ENCODE results near the gene LRRC41.

The LRRC41 gene, protein sequence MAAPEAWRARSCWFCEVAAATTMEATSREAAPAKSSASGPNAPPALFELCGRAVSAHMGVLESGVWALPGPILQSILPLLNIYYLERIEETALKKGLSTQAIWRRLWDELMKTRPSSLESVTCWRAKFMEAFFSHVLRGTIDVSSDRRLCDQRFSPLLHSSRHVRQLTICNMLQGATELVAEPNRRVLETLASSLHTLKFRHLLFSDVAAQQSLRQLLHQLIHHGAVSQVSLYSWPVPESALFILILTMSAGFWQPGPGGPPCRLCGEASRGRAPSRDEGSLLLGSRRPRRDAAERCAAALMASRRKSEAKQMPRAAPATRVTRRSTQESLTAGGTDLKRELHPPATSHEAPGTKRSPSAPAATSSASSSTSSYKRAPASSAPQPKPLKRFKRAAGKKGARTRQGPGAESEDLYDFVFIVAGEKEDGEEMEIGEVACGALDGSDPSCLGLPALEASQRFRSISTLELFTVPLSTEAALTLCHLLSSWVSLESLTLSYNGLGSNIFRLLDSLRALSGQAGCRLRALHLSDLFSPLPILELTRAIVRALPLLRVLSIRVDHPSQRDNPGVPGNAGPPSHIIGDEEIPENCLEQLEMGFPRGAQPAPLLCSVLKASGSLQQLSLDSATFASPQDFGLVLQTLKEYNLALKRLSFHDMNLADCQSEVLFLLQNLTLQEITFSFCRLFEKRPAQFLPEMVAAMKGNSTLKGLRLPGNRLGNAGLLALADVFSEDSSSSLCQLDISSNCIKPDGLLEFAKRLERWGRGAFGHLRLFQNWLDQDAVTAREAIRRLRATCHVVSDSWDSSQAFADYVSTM

DNA sequence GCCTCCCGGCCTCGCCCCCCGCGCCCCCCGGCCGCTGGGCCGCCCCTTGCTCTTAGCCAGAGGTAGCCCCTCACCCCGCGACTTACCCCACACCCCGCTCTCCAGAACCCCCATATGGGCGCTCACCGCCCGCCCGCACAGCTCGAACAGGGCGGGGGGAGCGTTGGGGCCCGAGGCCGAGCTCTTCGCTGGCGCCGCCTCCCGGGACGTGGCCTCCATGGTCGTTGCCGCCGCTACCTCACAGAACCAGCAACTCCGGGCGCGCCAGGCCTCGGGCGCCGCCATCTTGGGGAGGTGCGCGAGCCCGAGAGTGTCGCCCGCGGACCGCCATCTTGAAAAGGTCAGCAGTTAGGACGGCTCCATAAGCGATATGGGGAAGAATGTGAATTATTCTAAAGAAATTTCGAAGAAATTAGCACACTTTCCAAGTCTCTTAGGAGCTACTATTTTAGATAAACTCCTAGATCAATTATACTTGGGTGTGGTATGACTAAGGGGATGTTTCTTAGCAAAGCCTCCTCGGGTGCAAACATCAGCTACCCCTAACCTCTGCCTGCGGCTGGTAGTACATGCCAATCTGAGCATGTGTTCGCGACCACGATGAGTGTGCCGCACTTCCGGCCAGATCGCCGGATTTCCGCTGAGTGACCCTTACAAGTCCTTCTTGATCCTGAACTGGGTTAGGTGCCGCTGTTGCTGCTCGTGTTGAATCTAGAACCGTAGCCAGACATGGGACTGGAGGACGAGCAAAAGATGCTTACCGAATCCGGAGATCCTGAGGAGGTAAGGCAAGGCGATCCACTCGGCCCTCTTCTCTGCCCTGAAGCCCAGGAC, at the start of gene LRRC41, which contains the start of gene UQCRH:
Gene LRRC41 (minus strand): TSS at position 579 of the 834 bp plus-strand sequence. CDS start 294 bp downstream, at position 285.
Gene UQCRH (plus strand): TSS at position 661 of the 834 bp plus-strand sequence. CDS start 69 bp downstream, at position 730.
- ChIA-PET CTCF (interaction anchor here (0.6 to 1.9 kb wide), 11 partner anchors 25 to 173 kb away, joined by 3 to 12 read pairs (median 3); partner anchors contain the start of gene NSUN4), POLR2A (interaction anchor here (0.6 to 2.5 kb wide), 12 partner anchors 9 to 1732 kb away, joined by 3 to 24 read pairs (median 4); partner anchors contain the start of genes GPBP1L1, NSUN4 and RAD54L)
- Histone ChIP-seq H3K4me1 (ENCODE audit: control insufficient read depth, insufficient read depth, low read length) (no peaks in the 10 kb centered on the region), H3K36me3 (ENCODE audit: control insufficient read depth in 2 of 2, insufficient read depth in 1 of 2, low read length in 2 of 2) (peaks cover 0 to 27% of the 10 kb centered on the region in 2 experiments; a peak in 2 of 3 replicates), H3K27ac (ENCODE audit: extremely low read depth, low read depth, low read length) (peak within 1 kb of the TSS; percentile 99), H3K4me3 (ENCODE audit: low read depth, low read length) (peak within 1 kb of the TSS; percentile 88), H3K9me3 (ENCODE audit: control insufficient read depth, insufficient read depth, low read depth, low read length) (no peaks in the 10 kb centered on the region)
- peak; percentile 90 for TF ChIP-seq GLIS2 (tag by site-specific recombination; IDR thresholded peaks at IDR 0.05)
- 0 out of 2 replicates have a peak, but pooled peaks have one; percentile 16 for TF ChIP-seq ZNF558 (tag by site-specific recombination; IDR thresholded peaks at IDR 0.05)
- peak; percentile 31 for TF ChIP-seq FEZF1 (tag by site-specific recombination; IDR thresholded peaks at IDR 0.05)
- TF ChIP-seq, protein P1, sequence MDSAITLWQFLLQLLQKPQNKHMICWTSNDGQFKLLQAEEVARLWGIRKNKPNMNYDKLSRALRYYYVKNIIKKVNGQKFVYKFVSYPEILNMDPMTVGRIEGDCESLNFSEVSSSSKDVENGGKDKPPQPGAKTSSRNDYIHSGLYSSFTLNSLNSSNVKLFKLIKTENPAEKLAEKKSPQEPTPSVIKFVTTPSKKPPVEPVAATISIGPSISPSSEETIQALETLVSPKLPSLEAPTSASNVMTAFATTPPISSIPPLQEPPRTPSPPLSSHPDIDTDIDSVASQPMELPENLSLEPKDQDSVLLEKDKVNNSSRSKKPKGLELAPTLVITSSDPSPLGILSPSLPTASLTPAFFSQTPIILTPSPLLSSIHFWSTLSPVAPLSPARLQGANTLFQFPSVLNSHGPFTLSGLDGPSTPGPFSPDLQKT (IDR thresholded peaks at IDR 0.05; ENCODE audit: borderline replicate concordance, low read depth, low read length), result peak; percentile 79; the same call in 1 of the 2 replicates
- TF ChIP-seq, protein P2, sequence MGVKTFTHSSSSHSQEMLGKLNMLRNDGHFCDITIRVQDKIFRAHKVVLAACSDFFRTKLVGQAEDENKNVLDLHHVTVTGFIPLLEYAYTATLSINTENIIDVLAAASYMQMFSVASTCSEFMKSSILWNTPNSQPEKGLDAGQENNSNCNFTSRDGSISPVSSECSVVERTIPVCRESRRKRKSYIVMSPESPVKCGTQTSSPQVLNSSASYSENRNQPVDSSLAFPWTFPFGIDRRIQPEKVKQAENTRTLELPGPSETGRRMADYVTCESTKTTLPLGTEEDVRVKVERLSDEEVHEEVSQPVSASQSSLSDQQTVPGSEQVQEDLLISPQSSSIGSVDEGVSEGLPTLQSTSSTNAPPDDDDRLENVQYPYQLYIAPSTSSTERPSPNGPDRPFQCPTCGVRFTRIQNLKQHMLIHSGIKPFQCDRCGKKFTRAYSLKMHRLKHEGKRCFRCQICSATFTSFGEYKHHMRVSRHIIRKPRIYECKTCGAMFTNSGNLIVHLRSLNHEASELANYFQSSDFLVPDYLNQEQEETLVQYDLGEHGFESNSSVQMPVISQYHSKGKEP (tag by site-specific recombination; IDR thresholded peaks at IDR 0.05), result 0 out of 2 replicates have a peak, but pooled peaks have one; percentile 42
- TF ChIP-seq GLIS1 (tag by site-specific recombination; IDR thresholded peaks at IDR 0.05), result no peak
- TF ChIP-seq, protein P3, sequence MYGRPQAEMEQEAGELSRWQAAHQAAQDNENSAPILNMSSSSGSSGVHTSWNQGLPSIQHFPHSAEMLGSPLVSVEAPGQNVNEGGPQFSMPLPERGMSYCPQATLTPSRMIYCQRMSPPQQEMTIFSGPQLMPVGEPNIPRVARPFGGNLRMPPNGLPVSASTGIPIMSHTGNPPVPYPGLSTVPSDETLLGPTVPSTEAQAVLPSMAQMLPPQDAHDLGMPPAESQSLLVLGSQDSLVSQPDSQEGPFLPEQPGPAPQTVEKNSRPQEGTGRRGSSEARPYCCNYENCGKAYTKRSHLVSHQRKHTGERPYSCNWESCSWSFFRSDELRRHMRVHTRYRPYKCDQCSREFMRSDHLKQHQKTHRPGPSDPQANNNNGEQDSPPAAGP (tag by site-specific recombination; IDR thresholded peaks at IDR 0.05), result 0 out of 2 replicates have a peak, but pooled peaks have one; percentile 26
- TF ChIP-seq MEIS1 (CRISPR knock-in tag; IDR thresholded peaks at IDR 0.05; ENCODE audit: borderline replicate concordance), result no peak
- no peak for TF ChIP-seq ZNF112 (tag by site-specific recombination; IDR thresholded peaks at IDR 0.05)
- no peak for TF ChIP-seq ZNF791 (tag by site-specific recombination; IDR thresholded peaks at IDR 0.05)
- TF ChIP-seq, protein P4, sequence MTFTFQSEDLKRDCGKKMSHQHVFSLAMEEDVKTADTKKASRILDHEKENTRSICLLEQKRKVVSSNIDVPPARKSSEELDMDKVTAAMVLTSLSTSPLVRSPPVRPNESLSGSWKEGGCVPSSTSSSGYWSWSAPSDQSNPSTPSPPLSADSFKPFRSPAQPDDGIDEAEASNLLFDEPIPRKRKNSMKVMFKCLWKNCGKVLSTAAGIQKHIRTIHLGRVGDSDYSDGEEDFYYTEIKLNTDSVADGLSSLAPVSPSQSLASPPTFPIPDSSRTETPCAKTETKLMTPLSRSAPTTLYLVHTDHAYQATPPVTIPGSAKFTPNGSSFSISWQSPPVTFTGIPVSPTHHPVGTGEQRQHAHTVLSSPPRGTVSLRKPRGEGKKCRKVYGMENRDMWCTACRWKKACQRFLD (tag by site-specific recombination; IDR thresholded peaks at IDR 0.05), result no peak
- 0 out of 2 replicates have a peak, but pooled peaks have one; percentile 29 for TF ChIP-seq ZFP37 (tag by site-specific recombination; IDR thresholded peaks at IDR 0.05)
- peak; percentile 86 for TF ChIP-seq ZNF394 (tag by site-specific recombination; IDR thresholded peaks at IDR 0.05; ENCODE audit: borderline replicate concordance)
- TF ChIP-seq ZNF571 (tag by site-specific recombination; IDR thresholded peaks at IDR 0.05), result no peak
- TF ChIP-seq ZNF48 (tag by site-specific recombination; IDR thresholded peaks at IDR 0.05), result no peak
- no peak for TF ChIP-seq GFI1B (tag by site-specific recombination; IDR thresholded peaks at IDR 0.05)
- TF ChIP-seq ZNF658 (tag by site-specific recombination; IDR thresholded peaks at IDR 0.05), result no peak
- TF ChIP-seq ZNF114 (tag by site-specific recombination; IDR thresholded peaks at IDR 0.05), result no peak
- peak; percentile 80 for TF ChIP-seq SP7 (tag by site-specific recombination; IDR thresholded peaks at IDR 0.05)
- no peak for TF ChIP-seq ZNF585B (tag by site-specific recombination; IDR thresholded peaks at IDR 0.05)
- TF ChIP-seq ZNF660 (tag by site-specific recombination; IDR thresholded peaks at IDR 0.05), result peak; percentile 53
- TF ChIP-seq ZNF76 (tag by site-specific recombination; IDR thresholded peaks at IDR 0.05; ENCODE audit: borderline replicate concordance, low read depth), result peak; percentile 81
- TF ChIP-seq, protein P5, sequence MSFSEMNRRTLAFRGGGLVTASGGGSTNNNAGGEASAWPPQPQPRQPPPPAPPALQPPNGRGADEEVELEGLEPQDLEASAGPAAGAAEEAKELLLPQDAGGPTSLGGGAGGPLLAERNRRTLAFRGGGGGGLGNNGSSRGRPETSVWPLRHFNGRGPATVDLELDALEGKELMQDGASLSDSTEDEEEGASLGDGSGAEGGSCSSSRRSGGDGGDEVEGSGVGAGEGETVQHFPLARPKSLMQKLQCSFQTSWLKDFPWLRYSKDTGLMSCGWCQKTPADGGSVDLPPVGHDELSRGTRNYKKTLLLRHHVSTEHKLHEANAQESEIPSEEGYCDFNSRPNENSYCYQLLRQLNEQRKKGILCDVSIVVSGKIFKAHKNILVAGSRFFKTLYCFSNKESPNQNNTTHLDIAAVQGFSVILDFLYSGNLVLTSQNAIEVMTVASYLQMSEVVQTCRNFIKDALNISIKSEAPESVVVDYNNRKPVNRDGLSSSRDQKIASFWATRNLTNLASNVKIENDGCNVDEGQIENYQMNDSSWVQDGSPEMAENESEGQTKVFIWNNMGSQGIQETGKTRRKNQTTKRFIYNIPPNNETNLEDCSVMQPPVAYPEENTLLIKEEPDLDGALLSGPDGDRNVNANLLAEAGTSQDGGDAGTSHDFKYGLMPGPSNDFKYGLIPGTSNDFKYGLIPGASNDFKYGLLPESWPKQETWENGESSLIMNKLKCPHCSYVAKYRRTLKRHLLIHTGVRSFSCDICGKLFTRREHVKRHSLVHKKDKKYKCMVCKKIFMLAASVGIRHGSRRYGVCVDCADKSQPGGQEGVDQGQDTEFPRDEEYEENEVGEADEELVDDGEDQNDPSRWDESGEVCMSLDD (tag by site-specific recombination; IDR thresholded peaks at IDR 0.05), result peak; percentile 77
- no peak for TF ChIP-seq ZNF529 (tag by site-specific recombination; IDR thresholded peaks at IDR 0.05; ENCODE audit: insufficient replicate concordance)
- TF ChIP-seq, protein P6, sequence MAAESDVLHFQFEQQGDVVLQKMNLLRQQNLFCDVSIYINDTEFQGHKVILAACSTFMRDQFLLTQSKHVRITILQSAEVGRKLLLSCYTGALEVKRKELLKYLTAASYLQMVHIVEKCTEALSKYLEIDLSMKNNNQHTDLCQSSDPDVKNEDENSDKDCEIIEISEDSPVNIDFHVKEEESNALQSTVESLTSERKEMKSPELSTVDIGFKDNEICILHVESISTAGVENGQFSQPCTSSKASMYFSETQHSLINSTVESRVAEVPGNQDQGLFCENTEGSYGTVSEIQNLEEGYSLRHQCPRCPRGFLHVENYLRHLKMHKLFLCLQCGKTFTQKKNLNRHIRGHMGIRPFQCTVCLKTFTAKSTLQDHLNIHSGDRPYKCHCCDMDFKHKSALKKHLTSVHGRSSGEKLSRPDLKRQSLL (tag by site-specific recombination; IDR thresholded peaks at IDR 0.05), result no peak; the same call in none of the 2 replicates

Data from HEK293 (cell line).